Measurements from ENCODE around the gene MPO. TPM values are rescaled to one million over a fixed set of nuclear protein-coding genes. Genes with fewer than 3 reads are reported as not detected.

Gene MPO
- total RNA-seq, 1 donor from 2014 or later, result not detected

DNA sequence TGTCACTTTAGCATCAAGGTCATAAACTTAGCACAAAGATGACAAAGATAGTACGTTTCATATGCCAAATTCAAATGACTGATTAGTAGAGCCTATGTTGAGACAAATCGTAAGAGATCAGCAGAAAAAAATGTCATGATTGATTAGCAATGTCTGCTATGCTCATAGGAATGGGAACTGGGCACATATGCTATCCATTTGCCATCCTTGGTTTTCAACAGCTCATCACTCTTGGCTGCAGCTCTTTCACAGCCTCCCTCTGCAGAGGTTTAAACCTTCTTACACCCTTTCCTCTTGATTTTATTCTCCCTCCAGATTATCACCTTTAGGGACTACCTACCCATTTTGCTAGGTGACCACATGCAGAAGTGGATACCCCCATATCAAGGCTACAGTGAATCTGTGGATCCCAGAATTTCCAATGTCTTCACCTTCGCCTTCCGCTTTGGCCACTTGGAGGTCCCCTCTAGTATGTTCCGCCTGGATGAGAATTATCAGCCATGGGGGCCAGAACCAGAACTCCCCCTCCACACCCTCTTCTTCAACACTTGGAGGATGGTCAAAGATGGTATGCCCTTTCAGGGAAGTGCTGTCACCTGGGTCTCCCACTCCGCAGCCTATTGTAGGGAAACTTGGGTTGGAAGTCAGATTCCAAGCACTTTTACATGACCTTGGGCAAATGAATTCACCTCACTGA is 16.2 kb downstream of the MPO start:
- H3K4me3 Mint-ChIP-seq, result no peak overlapping the region

DNA sequence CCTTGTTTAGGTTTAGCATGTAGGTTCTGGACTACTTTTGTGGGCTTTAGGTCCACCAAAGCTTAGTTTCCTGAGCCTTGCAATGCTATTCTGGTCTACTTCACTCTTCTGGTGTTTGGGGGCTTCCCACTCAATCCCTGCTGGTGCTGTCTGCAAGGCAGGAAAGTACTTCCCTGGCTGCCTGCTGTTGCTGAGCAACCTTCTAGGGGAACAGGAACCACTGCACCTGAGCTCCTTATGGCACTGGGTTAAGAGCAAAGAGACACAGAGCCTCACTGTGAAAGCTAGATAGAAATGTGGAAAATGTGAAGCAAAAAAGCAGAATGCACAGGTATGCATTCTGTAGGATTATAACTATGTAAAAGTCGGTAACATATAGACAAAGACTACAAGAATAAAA is 17.0 kb downstream of the MPO start:
- no peak for ATAC-seq (ENCODE audit: low read depth)
- no peaks in the 10 kb centered on the region for H3K4me1 Mint-ChIP-seq
- no peaks in the 10 kb centered on the region for H3K9me3 Mint-ChIP-seq
- H3K4me3 Mint-ChIP-seq, result no peak overlapping the region
- ChIA-PET CTCF (no interaction called here), POLR2A (no interaction called here)
- H3K36me3 Mint-ChIP-seq (ENCODE audit: low read depth), result no peaks in the 10 kb centered on the region
- peaks cover 49% of the 10 kb centered on the region for H3K27me3 Mint-ChIP-seq
- no peak overlapping the region for H3K27ac Mint-ChIP-seq
- no peak for DNase-seq
- intact Hi-C loops (cut with micrococcal nuclease), result no loop called here
- TF ChIP-seq, protein P1, sequence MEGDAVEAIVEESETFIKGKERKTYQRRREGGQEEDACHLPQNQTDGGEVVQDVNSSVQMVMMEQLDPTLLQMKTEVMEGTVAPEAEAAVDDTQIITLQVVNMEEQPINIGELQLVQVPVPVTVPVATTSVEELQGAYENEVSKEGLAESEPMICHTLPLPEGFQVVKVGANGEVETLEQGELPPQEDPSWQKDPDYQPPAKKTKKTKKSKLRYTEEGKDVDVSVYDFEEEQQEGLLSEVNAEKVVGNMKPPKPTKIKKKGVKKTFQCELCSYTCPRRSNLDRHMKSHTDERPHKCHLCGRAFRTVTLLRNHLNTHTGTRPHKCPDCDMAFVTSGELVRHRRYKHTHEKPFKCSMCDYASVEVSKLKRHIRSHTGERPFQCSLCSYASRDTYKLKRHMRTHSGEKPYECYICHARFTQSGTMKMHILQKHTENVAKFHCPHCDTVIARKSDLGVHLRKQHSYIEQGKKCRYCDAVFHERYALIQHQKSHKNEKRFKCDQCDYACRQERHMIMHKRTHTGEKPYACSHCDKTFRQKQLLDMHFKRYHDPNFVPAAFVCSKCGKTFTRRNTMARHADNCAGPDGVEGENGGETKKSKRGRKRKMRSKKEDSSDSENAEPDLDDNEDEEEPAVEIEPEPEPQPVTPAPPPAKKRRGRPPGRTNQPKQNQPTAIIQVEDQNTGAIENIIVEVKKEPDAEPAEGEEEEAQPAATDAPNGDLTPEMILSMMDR (IDR thresholded peaks at IDR 0.05), result no peak

More for the DNA sequence above, 16.2 kb downstream of the MPO start:
- ChIA-PET POLR2A (no interaction called here), CTCF (no interaction called here)
- DNase-seq (no peak), ATAC-seq (ENCODE audit: low read depth) (no peak)
- no peaks in the 10 kb centered on the region for H3K9me3 Mint-ChIP-seq
- H3K4me1 Mint-ChIP-seq, result no peaks in the 10 kb centered on the region
- TF ChIP-seq, protein P1 (IDR thresholded peaks at IDR 0.05), result no peak
- peaks cover 46% of the 10 kb centered on the region for H3K27me3 Mint-ChIP-seq
- intact Hi-C loops (cut with micrococcal nuclease), result no loop called here
- no peaks in the 10 kb centered on the region for H3K36me3 Mint-ChIP-seq (ENCODE audit: low read depth)
- H3K27ac Mint-ChIP-seq, result no peak overlapping the region

DNA sequence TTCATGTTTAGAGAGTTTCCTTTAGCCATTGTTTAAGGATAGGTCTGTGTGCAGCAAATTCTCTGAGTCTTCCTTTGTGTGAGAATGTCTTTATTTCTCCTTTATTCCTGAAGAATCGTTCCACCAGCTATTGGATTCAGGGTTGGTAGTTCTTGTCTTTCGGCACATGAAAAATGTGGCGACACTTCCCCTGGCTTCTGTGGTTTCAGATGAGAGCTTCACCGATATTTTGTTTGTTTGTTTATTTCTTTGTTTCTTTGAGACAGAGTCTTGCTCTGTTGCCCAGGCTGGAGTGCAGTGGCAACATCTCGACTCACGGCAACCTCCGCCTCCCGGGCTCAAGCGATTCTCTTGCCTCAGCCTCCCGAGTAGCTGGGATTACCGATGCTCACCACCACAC is 18.6 kb downstream of the MPO start:
- H3K4me1 Mint-ChIP-seq, result no peaks in the 10 kb centered on the region
- ChIA-PET CTCF (no interaction called here), POLR2A (no interaction called here)
- no peak overlapping the region for H3K4me3 Mint-ChIP-seq
- intact Hi-C loops (cut with micrococcal nuclease), result no loop called here
- H3K36me3 Mint-ChIP-seq (ENCODE audit: low read depth), result no peaks in the 10 kb centered on the region
- no peaks in the 10 kb centered on the region for H3K9me3 Mint-ChIP-seq
- no peak overlapping the region for H3K27ac Mint-ChIP-seq
- no peak for DNase-seq
- no peak for ATAC-seq (ENCODE audit: low read depth)
- peaks cover 53% of the 10 kb centered on the region for H3K27me3 Mint-ChIP-seq
- TF ChIP-seq, protein P1 (IDR thresholded peaks at IDR 0.05), result no peak

DNA sequence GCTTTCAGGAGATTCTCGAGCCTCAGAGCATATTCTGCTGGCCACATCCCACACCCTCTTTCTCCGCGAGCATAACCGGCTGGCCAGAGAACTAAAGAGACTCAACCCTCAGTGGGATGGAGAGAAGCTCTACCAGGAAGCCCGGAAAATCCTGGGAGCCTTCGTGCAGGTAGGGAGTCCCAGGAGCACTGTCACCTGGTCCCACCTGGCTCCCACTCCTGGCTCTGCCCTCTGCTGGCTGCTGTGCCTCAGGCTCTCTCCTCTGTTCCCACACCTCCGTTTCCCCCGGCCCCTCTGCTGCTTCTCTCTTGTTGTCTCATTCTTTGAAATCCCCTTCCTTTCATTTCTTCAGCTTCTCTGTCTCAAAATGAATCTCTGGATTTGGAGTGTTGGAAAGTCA is 25.9 kb downstream of the MPO start:
- CTCF ChIA-PET, result interaction anchor here (1.1 kb wide), 1 partner anchor 13 kb away, joined by 4 read pairs; no protein-coding TSS in a partner anchor
- peaks cover 16% of the 10 kb centered on the region for H3K27me3 Mint-ChIP-seq
- intact Hi-C loops (cut with micrococcal nuclease), result no loop called here
- DNase-seq (no peak), ATAC-seq (ENCODE audit: low read depth) (no peak)
- H3K27ac Mint-ChIP-seq, result no peak overlapping the region
- H3K4me3 Mint-ChIP-seq, result no peak overlapping the region
- no peaks in the 10 kb centered on the region for H3K9me3 Mint-ChIP-seq
- H3K4me1 Mint-ChIP-seq, result peaks cover 5% of the 10 kb centered on the region
- POLR2A ChIA-PET, result no interaction called here
- TF ChIP-seq, protein P1 (IDR thresholded peaks at IDR 0.05), result no peak
- no peaks in the 10 kb centered on the region for H3K36me3 Mint-ChIP-seq (ENCODE audit: low read depth)

DNA sequence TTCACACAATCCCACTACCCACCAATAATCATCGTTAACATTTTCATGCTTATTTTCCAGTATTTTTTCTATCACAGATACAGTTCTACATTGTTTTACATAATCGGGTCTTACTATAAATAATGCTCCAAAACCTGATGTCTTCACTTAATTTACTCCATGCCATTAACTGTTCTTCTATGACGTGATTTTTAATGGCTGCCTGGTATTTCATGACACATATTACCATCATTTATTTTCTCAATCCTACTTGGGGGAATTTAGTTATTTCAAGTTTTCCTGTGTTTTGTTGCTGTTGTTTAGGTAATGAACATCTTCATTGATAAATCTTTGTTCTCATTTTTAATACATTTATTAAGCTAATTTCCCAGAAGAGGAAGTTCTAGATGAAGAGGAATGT is 27.7 kb downstream of the MPO start:
- no peak overlapping the region for H3K4me3 Mint-ChIP-seq
- H3K36me3 Mint-ChIP-seq (ENCODE audit: low read depth), result no peaks in the 10 kb centered on the region
- TF ChIP-seq, protein P1 (IDR thresholded peaks at IDR 0.05), result no peak
- no peak for ATAC-seq (ENCODE audit: low read depth)
- H3K27ac Mint-ChIP-seq, result no peak overlapping the region
- no peaks in the 10 kb centered on the region for H3K9me3 Mint-ChIP-seq
- ChIA-PET POLR2A (no interaction called here), CTCF (interaction anchor here (1.4 kb wide), 1 partner anchor 11 kb away, joined by 3 read pairs; no protein-coding TSS in a partner anchor)
- H3K4me1 Mint-ChIP-seq, result peaks cover 10% of the 10 kb centered on the region
- H3K27me3 Mint-ChIP-seq, result peaks cover 9% of the 10 kb centered on the region
- intact Hi-C loops (cut with micrococcal nuclease), result no loop called here
- DNase-seq, result no peak

Measured in activated B cell treated with CpG ODN at 0.5 μM for 24 hours (primary cell).